ENCODE results near the gene PRMT7.

DNA sequence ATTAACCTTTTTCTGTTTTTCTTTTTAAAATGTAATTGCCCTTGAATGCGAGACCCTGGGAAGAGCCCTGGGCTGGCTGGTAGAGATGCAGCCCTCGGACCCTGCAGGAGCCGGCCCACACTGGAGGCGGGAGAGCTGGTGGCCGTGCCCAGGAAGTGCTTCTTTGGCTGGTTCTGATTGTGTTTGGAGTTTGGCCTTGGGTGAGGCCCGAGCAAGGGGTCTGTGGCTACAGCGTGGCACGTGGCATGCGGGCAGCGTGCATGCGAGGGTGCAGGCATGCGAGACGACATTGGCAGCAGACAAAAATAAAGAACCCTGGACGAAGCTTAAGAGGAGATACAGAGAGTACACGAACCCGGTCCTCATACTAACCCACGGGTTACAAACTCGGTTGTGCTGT is 49.7 kb downstream of the PRMT7 start:
- TF ChIP-seq, protein P1, sequence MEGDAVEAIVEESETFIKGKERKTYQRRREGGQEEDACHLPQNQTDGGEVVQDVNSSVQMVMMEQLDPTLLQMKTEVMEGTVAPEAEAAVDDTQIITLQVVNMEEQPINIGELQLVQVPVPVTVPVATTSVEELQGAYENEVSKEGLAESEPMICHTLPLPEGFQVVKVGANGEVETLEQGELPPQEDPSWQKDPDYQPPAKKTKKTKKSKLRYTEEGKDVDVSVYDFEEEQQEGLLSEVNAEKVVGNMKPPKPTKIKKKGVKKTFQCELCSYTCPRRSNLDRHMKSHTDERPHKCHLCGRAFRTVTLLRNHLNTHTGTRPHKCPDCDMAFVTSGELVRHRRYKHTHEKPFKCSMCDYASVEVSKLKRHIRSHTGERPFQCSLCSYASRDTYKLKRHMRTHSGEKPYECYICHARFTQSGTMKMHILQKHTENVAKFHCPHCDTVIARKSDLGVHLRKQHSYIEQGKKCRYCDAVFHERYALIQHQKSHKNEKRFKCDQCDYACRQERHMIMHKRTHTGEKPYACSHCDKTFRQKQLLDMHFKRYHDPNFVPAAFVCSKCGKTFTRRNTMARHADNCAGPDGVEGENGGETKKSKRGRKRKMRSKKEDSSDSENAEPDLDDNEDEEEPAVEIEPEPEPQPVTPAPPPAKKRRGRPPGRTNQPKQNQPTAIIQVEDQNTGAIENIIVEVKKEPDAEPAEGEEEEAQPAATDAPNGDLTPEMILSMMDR (IDR thresholded peaks at IDR 0.05; ENCODE audit: insufficient read depth, low read depth, low read length) = no peak
- TF ChIP-seq EZH2 (IDR thresholded peaks at IDR 0.05; ENCODE audit: insufficient read depth, low read length) = no peak

Measured in astrocyte (in vitro differentiated cells and primary cell).